DND-41 (cell line): ENCODE measurements around the gene SKA3.
"Not testable (repeated sequence)": the region's sequence is repeated elsewhere in the genome, so short reads cannot be mapped to it uniquely, and the experiment has no call there.

Source experiments
- ATAC-seq: fragments of 200-7000 bp; cut with Tn5 transposase; 3 replicates; pipeline ENCODE4 v1.9.1; 2021; ENCODE audit warnings: low read depth; ENCODE audit not compliant: insufficient read depth
- DNase-seq: peaks from one replicate; pipeline ENCODE4 v3.0.0-alpha.2; 2020
- H2AFZ ChIP-seq: 2 replicates; pipeline ENCODE4 v1.6.0; 2012; ENCODE audit warnings: low read depth, low read length
- H3K27ac ChIP-seq: 2 replicates; pipeline ENCODE4 v1.5.1; 2012; ENCODE audit warnings: low read length, inconsistent platforms
- H3K27me3 ChIP-seq: fragments of 200-600 bp; sonication (generic); 2 replicates; pipeline ENCODE4 v1.6.0; 2012; ENCODE audit warnings: low read length, mild to moderate bottlenecking, inconsistent platforms; ENCODE audit not compliant: insufficient read depth, poor library complexity
- H3K36me3 ChIP-seq: 2 replicates; pipeline ENCODE4 v1.5.1; 2012; ENCODE audit warnings: low read length, inconsistent platforms; ENCODE audit not compliant: insufficient read depth
- H3K4me1 ChIP-seq: 2 replicates; pipeline ENCODE4 v1.5.1; 2012; ENCODE audit warnings: mild to moderate bottlenecking, low read length; ENCODE audit not compliant: insufficient read depth
- H3K4me2 ChIP-seq: 2 replicates; pipeline ENCODE4 v1.6.0; 2012; ENCODE audit warnings: mild to moderate bottlenecking, moderate library complexity, low read length, inconsistent platforms; ENCODE audit not compliant: insufficient read depth
- H3K4me3 ChIP-seq, 2 experiments: fragments of 200-600 bp in 1 of 2; shearing (Covaris generic) in 1 of 2; 2 replicates each; pipeline ENCODE4 v1.5.1; 2012 to 2016; ENCODE audit warnings: inconsistent platforms in 2 of 2, low read length in 2 of 2, mild to moderate bottlenecking in 2 of 2, low read depth in 1 of 2, moderate library complexity in 1 of 2
- H3K79me2 ChIP-seq: 2 replicates; pipeline ENCODE4 v1.6.0; 2012; ENCODE audit warnings: low read length, inconsistent platforms; ENCODE audit not compliant: insufficient read depth
- H3K9ac ChIP-seq: 2 replicates; pipeline ENCODE4 v1.6.0; 2012; ENCODE audit warnings: low read depth, mild to moderate bottlenecking, inconsistent platforms, low read length, moderate library complexity
- H3K9me3 ChIP-seq: 2 replicates; pipeline ENCODE4 v1.5.1; 2012; ENCODE audit warnings: low read length, moderate library complexity, mild to moderate bottlenecking, inconsistent platforms; ENCODE audit not compliant: insufficient read depth, severe bottlenecking
- H4K20me1 ChIP-seq: 2 replicates; pipeline ENCODE4 v1.6.0; 2012; ENCODE audit warnings: low read length; ENCODE audit not compliant: insufficient read depth
- EZH2 ChIP-seq: IDR thresholded peaks from 3 replicates; pipeline ENCODE4 v1.6.1; 2012; ENCODE audit warnings: borderline replicate concordance, low read depth, mild to moderate bottlenecking, moderate library complexity, low read length, inconsistent platforms; ENCODE audit not compliant: severe bottlenecking
- TF ChIP-seq, protein P1 (sequence below): IDR thresholded peaks from 2 replicates; pipeline ENCODE4 v1.5.1; 2012; ENCODE audit warnings: borderline replicate concordance, low read length, moderate library complexity, mild to moderate bottlenecking; ENCODE audit not compliant: poor library complexity, severe bottlenecking; ENCODE audit errors: extremely low read depth

SKA3 gene

DNA sequence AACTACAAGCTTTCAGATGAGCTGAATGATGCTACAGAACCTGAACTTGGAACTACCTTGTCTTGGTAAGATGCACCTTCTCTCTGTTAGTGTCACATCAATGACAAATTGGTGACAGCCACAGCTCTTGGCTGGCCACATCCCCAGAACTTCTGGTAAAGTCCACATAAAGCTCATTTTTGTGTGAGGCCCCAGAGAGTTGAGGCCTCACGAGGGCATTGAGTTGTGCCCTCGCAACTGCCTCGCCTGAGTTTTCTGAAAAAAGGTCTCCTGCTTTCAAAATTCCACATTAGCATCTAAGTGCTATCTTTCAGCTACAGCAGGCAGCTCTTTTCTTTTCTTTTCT lies 42.7 kb upstream of the SKA3 start:
- TF ChIP-seq, protein P1, sequence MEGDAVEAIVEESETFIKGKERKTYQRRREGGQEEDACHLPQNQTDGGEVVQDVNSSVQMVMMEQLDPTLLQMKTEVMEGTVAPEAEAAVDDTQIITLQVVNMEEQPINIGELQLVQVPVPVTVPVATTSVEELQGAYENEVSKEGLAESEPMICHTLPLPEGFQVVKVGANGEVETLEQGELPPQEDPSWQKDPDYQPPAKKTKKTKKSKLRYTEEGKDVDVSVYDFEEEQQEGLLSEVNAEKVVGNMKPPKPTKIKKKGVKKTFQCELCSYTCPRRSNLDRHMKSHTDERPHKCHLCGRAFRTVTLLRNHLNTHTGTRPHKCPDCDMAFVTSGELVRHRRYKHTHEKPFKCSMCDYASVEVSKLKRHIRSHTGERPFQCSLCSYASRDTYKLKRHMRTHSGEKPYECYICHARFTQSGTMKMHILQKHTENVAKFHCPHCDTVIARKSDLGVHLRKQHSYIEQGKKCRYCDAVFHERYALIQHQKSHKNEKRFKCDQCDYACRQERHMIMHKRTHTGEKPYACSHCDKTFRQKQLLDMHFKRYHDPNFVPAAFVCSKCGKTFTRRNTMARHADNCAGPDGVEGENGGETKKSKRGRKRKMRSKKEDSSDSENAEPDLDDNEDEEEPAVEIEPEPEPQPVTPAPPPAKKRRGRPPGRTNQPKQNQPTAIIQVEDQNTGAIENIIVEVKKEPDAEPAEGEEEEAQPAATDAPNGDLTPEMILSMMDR = no peak
- no peak for TF ChIP-seq EZH2
- peak overlapping the region; percentile 86 for H3K27ac ChIP-seq
- H3K9me3 ChIP-seq = peaks cover 7% of the 10 kb centered on the region
- peak; percentile 77 for DNase-seq
- peak overlapping the region; percentile 53 for H3K9ac ChIP-seq
- H3K27me3 ChIP-seq = no peaks in the 10 kb centered on the region
- H2AFZ ChIP-seq = peak overlapping the region; percentile 4; the same call in 1 of the 2 replicates
- H3K4me1 ChIP-seq = peaks cover 60% of the 10 kb centered on the region
- H4K20me1 ChIP-seq = no peaks in the 10 kb centered on the region
- peak overlapping the region in 1 of 2 experiments; percentile 42; a peak in 2 of 4 replicates for H3K4me3 ChIP-seq
- H3K4me2 ChIP-seq = peak overlapping the region; percentile 57
- peak; percentile 67 for ATAC-seq
- H3K79me2 ChIP-seq = peaks cover 4% of the 10 kb centered on the region; the same call in 1 of the 2 replicates
- H3K36me3 ChIP-seq = no peaks in the 10 kb centered on the region

DNA sequence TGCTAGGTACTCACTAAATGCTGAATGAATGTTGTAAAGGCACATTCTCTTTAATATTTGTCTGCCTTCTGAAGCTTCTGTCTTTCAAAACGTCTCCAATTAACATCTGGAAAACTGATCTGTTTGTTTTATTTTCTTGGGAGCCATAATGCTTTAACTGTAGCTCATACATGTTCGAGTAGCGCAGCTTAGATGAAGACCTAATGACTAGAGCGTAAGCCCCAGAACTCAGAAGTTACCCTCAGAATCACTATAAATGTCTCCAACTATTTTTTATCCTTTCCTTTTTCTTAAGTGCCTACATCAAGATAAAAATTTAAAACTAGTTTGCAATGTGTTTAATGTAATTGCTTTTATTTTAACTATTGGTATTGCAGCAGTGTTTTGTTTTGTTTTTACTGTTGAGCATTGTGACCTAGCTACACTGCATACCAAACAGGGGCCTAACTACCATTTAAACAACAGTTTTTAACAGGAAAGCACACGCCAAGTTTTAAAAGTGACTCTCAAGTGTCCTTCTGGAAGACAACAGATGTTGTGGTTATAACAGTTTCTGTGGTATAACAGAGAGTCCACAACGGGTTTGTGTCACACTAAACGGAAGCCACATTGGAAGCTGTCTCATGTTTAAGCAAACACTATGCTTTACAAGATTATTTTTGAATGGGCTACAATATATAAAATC lies 42.1 kb upstream of the SKA3 start:
- Histone ChIP-seq H3K4me3 (peak overlapping the region in 1 of 2 experiments; percentile 42; a peak in 1 of 4 replicates), H3K4me2 (peak overlapping the region; percentile 57), H2AFZ (peak overlapping the region; percentile 4), H3K27me3 (no peaks in the 10 kb centered on the region), H3K79me2 (peaks cover 4% of the 10 kb centered on the region; the same call in 1 of the 2 replicates), H4K20me1 (no peaks in the 10 kb centered on the region), H3K9me3 (peaks cover 7% of the 10 kb centered on the region), H3K36me3 (no peaks in the 10 kb centered on the region), H3K4me1 (peaks cover 60% of the 10 kb centered on the region), H3K27ac (peak overlapping the region; percentile 86), H3K9ac (peak overlapping the region; percentile 53)
- TF ChIP-seq, protein P1 = no peak
- no peak for TF ChIP-seq EZH2
- ATAC-seq (peak; percentile 89), DNase-seq (peak; percentile 77)

DNA sequence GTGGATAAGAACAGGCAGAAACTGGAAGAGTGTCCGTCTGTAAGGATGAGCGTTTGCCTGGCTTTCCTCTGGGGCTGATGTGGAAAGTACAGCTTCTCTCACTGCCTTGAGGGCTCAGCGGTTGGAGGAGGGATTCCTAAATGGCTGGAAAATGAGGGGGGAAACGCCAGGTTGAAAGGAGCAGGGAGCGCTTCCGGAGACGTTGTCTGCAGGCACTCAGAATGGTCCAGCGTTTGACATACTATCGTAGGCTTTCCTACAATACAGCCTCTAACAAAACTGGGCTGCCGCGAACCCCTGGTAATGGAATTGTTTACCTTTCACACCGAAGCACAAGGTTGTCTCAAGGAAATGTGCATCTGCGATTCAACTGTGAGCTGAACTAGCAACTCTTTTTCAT lies 40.0 kb upstream of the SKA3 start:
- ATAC-seq = no peak
- H3K4me2 ChIP-seq = no peak overlapping the region

DNA sequence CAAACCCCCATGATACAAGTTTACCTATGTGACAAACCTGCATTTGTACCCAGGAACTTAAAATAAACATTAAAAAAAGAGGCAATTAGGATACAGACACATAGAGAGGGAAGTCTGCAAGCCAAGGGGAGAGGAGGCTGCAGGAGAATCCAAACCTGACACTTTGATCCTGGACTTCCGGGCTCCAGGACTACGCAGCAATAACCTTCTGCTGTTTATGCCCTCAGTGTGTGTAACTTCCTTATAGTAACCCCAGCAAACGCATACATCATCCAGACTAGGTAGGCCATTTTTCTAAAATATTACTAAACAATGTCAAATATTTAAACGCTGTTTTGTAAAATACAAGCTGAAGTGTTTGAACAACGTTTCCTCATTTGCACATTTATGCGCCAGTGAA lies 39.1 kb upstream of the SKA3 start:
- DNase-seq, H3K9ac ChIP-seq, H3K4me2 ChIP-seq, ATAC-seq, H3K36me3 ChIP-seq, H4K20me1 ChIP-seq, H3K27me3 ChIP-seq, H2AFZ ChIP-seq, H3K4me3 ChIP-seq, H3K79me2 ChIP-seq, H3K9me3 ChIP-seq: not testable (repeated sequence)
- peak overlapping the region; percentile 86; the same call in 1 of the 2 replicates for H3K27ac ChIP-seq
- peaks cover 51% of the 10 kb centered on the region for H3K4me1 ChIP-seq

More for the DNA sequence above, 40.0 kb upstream of the SKA3 start:
- Histone ChIP-seq H3K9me3 (peaks cover 10% of the 10 kb centered on the region), H3K36me3 (no peaks in the 10 kb centered on the region), H3K27ac (peak overlapping the region; percentile 86), H2AFZ (peak overlapping the region; percentile 60), H3K4me1 (peaks cover 60% of the 10 kb centered on the region), H3K79me2 (peaks cover 4% of the 10 kb centered on the region; the same call in 1 of the 2 replicates), H3K4me3 (no peak overlapping the region), H3K9ac (peak overlapping the region; percentile 53; the same call in 1 of the 2 replicates), H3K27me3 (no peaks in the 10 kb centered on the region), H4K20me1 (no peaks in the 10 kb centered on the region)
- no peak for DNase-seq
- TF ChIP-seq, protein P1 = no peak
- TF ChIP-seq EZH2 = no peak
